Endothelial cell of umbilical vein (primary cell): ENCODE data around the gene IQSEC3. TPM values are rescaled to one million over a fixed set of nuclear protein-coding genes. Genes with fewer than 3 reads are reported as not detected.

Experiments
- BruUV-seq: library from RNA; stranded (reverse); fragments of 400-500 nt; replicated peaks from 2 replicates; lab custom pipeline; 2021; lab: Mats Ljungman, UMichigan
- CTCF ChIA-PET: fragments of 300-600, 350-600 bp; sonication (Branson Sonifier 250); formaldehyde crosslinking; loops from one replicate; lab custom pipeline; 2021; ENCODE audit warnings: antibody characterized with exemption, inconsistent platforms; lab: Charles Lee
- POLR2A ChIA-PET: fragments of 300-600, 350-600 bp; sonication (Branson Sonifier 250); formaldehyde crosslinking; loops from one replicate; lab custom pipeline; 2021; ENCODE audit warnings: antibody characterized with exemption, inconsistent platforms; lab: Charles Lee
- DNase-seq: peaks from one replicate; pipeline ENCODE4 v3.0.0-alpha.2; 2011; ENCODE audit warnings: low read depth, low spot score
- FAIRE-seq: peaks from 2 replicates; lab custom pipeline; 2011; peaks lifted over from hg19 to GRCh38; lab: Jason Lieb, UNC
- H2AFZ ChIP-seq: 2 replicates; pipeline ENCODE4 v1.6.0; 2012; ENCODE audit warnings: low read depth, low read length, control low read depth, inconsistent platforms
- H3K27ac ChIP-seq: 2 replicates; pipeline ENCODE4 v1.5.1; 2011; ENCODE audit warnings: low read depth, mild to moderate bottlenecking, control low read depth, low read length, moderate library complexity; ENCODE audit not compliant: insufficient read depth
- H3K27me3 ChIP-seq, 2 experiments: 2 replicates each; pipeline versions ENCODE4 v1.6.0 to v1.6.1; 2011; ENCODE audit warnings: low read length in 2 of 2, mixed read lengths in 1 of 2; ENCODE audit not compliant: control insufficient read depth in 2 of 2, insufficient read depth in 2 of 2
- H3K36me3 ChIP-seq, 2 experiments: 2 replicates in 1 of 2; 3 replicates in 1 of 2; pipeline ENCODE4 v1.5.1; 2011; ENCODE audit warnings: low read length in 2 of 2, mild to moderate bottlenecking in 1 of 2, moderate library complexity in 1 of 2; ENCODE audit not compliant: control insufficient read depth in 2 of 2, insufficient read depth in 2 of 2; ENCODE audit errors: extremely low read depth in 1 of 2
- H3K4me1 ChIP-seq: 3 replicates; pipeline ENCODE4 v1.5.1; 2011; ENCODE audit warnings: mild to moderate bottlenecking, low read length; ENCODE audit not compliant: control insufficient read depth, insufficient read depth; ENCODE audit errors: extremely low read depth
- H3K4me2 ChIP-seq: 2 replicates; pipeline ENCODE4 v1.6.1; 2011; ENCODE audit warnings: low read length, control low read depth, mixed read lengths; ENCODE audit not compliant: insufficient read depth
- H3K4me3 ChIP-seq, 3 experiments: fragments of 200-600 bp in 1 of 3; sonication (generic), shearing (Covaris generic) in 1 of 3; replicated peaks in 1 of 3; 2 replicates each; pipeline ENCODE4 v1.5.1; 2011 to 2016; ENCODE audit warnings: control low read depth in 3 of 3, low read length in 3 of 3, mild to moderate bottlenecking in 2 of 3, inconsistent platforms in 1 of 3, low read depth in 1 of 3, moderate library complexity in 1 of 3; ENCODE audit not compliant: insufficient read depth in 1 of 3
- H3K79me2 ChIP-seq: 2 replicates; pipeline ENCODE4 v1.6.0; 2012; ENCODE audit warnings: low read length, inconsistent platforms; ENCODE audit not compliant: control insufficient read depth, insufficient read depth
- H3K9ac ChIP-seq: replicated peaks from 2 replicates; pipeline ENCODE3; 2011; ENCODE audit warnings: low read length, control low read depth; ENCODE audit not compliant: insufficient read depth; ENCODE audit errors: extremely low read depth
- H3K9me1 ChIP-seq: replicated peaks from 3 replicates; pipeline ENCODE4 v1.6.0; 2011; ENCODE audit warnings: mild to moderate bottlenecking, low read length; ENCODE audit not compliant: control insufficient read depth, insufficient read depth; ENCODE audit errors: extremely low read depth
- H3K9me3 ChIP-seq: replicated peaks from 2 replicates; pipeline ENCODE4 v1.5.1; 2012; ENCODE audit warnings: low read length, inconsistent platforms; ENCODE audit not compliant: control insufficient read depth, insufficient read depth
- H4K20me1 ChIP-seq: replicated peaks from 2 replicates; pipeline ENCODE3; 2011; ENCODE audit warnings: mild to moderate bottlenecking, low read length; ENCODE audit not compliant: control insufficient read depth, insufficient read depth; ENCODE audit errors: extremely low read depth
- EZH2 ChIP-seq: IDR thresholded peaks from 2 replicates; pipeline ENCODE4 v1.6.1; 2012; ENCODE audit warnings: borderline replicate concordance, low read depth, mild to moderate bottlenecking, moderate library complexity, low read length, inconsistent platforms; ENCODE audit not compliant: severe bottlenecking
- FOS ChIP-seq: IDR thresholded peaks from 2 replicates; pipeline ENCODE4 v1.6.1; 2011; ENCODE audit warnings: mild to moderate bottlenecking, low read length, moderate library complexity, borderline replicate concordance; ENCODE audit not compliant: insufficient read depth
- GATA2 ChIP-seq: IDR thresholded peaks from 2 replicates; pipeline ENCODE4 v1.7.0; 2011; ENCODE audit warnings: low read depth, mild to moderate bottlenecking, moderate library complexity, mixed read lengths, low read length; ENCODE audit not compliant: insufficient read length, insufficient read depth
- JUN ChIP-seq: IDR thresholded peaks from 2 replicates; pipeline ENCODE4 v1.6.1; 2011; ENCODE audit warnings: borderline replicate concordance, low read depth; ENCODE audit not compliant: insufficient read length, insufficient read depth
- MYC ChIP-seq: IDR thresholded peaks from one replicate; pipeline ENCODE4 v1.6.1; 2011; ENCODE audit warnings: mild to moderate bottlenecking, low read depth, low read length
- POLR2A ChIP-seq: IDR thresholded peaks from 2 replicates; pipeline ENCODE4 v1.6.1; 2012; ENCODE audit warnings: low read depth, mild to moderate bottlenecking, control low read depth, low read length
- POLR2AphosphoS5 ChIP-seq: IDR thresholded peaks from 2 replicates; pipeline ENCODE4 v1.6.1; 2012; ENCODE audit warnings: low read depth, mild to moderate bottlenecking, control low read depth, low read length, moderate library complexity; ENCODE audit not compliant: insufficient read depth
- dilution Hi-C: fragments of 300-500 bp; cut with MboI; formaldehyde crosslinking; loops from one replicate; pipeline ENCODE4 v1.15.0; 2019; ENCODE audit warnings: low sequenced_read_pairs; ENCODE audit not compliant: extremely low pct_ligation_motif_present
- intact Hi-C: fragments of 100-400 bp; cut with micrococcal nuclease; formaldehyde crosslinking; loops from one replicate; pipeline ENCODE4 v1.10.0; 2022
- polyA plus RNA-seq, 4 experiments: library from polyadenylated mRNA; depleted of rRNA in 3 of 4; stranded (reverse) in 3 of 4; unstranded in 1 of 4; fragments of >200 nt; gene quantifications; 2 replicates each; pipeline versions ENCODE4 v1.2.1 to v1.2.3, GENCODE V29; 2011 to 2012; ENCODE audit warnings: missing spikeins in 1 of 4
- total RNA-seq: library from RNA; stranded (reverse); gene quantifications from 2 replicates; pipeline ENCODE4 v1.2.3, GENCODE V29; 2021
- TF ChIP-seq, protein P1 (sequence below): IDR thresholded peaks from 2 replicates; pipeline ENCODE4 v1.6.1; 2011; ENCODE audit not compliant: insufficient read depth, insufficient read length
- TF ChIP-seq, protein P2 (sequence below), 2 donors: IDR thresholded peaks; 1 replicate in 1 of 2; 2 replicates in 1 of 2; pipeline ENCODE4 v1.5.1; 2011; ENCODE audit warnings: low read length in 2 of 2, mild to moderate bottlenecking in 2 of 2, moderate library complexity in 2 of 2, control low read depth in 1 of 2, inconsistent platforms in 1 of 2, low read depth in 1 of 2; ENCODE audit not compliant: insufficient read depth in 1 of 2; ENCODE audit errors: extremely low read depth in 1 of 2

IQSEC3 gene
- total and polyA plus RNA-seq, 2 donors (not counting 3 experiments of a cell fraction or from before 2014, with no cell fraction given) = not detected

DNA sequence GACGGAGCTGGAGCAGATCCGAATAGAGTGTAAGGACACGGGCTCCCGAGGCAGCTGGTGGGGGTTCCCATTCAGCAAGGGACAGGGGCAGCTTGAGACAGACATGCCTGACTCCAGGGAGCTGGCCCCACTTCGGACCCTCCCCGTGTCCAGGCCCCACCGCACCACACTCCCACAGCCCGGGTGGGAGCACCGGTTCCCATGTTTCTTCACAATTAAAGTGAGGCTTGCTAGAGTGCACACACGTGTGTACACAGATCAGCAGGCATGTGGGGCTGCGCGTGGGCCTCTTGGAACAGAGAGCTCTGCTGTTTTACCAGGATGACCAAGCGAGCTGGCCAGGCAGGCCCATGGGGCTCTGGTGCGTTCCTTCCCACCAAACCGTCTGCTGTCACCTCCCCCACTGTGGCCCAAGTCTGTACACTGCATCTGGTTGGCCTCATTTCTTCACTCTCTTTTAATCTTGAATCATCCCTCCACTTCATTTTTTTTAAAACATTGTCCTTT is 99.3 kb downstream of the IQSEC3 start:
- no peak for FAIRE-seq
- no peaks in the 10 kb centered on the region for H3K9me3 ChIP-seq
- H3K36me3 ChIP-seq = no peaks in the 10 kb centered on the region
- BruUV-seq = no TSS peak
- dilution Hi-C loops (no loop called here), intact Hi-C loops (no loop called here)
- H3K27me3 ChIP-seq = peaks cover 0 to 4% of the 10 kb centered on the region in 2 experiments
- no peak overlapping the region for H3K4me2 ChIP-seq
- no peak for DNase-seq
- no peaks in the 10 kb centered on the region for H3K4me1 ChIP-seq
- CTCF ChIA-PET = no interaction called here
- no peak overlapping the region for H3K27ac ChIP-seq
- TF ChIP-seq, protein P1, sequence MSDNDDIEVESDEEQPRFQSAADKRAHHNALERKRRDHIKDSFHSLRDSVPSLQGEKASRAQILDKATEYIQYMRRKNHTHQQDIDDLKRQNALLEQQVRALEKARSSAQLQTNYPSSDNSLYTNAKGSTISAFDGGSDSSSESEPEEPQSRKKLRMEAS = no peak
- H3K9me1 ChIP-seq = no peaks in the 10 kb centered on the region
- H3K9ac ChIP-seq = no peak overlapping the region
- POLR2A ChIA-PET = no interaction called here
- no peaks in the 10 kb centered on the region for H3K79me2 ChIP-seq
- H3K4me3 ChIP-seq = no peak overlapping the region
- no peak overlapping the region for H2AFZ ChIP-seq
- no peaks in the 10 kb centered on the region for H4K20me1 ChIP-seq

DNA sequence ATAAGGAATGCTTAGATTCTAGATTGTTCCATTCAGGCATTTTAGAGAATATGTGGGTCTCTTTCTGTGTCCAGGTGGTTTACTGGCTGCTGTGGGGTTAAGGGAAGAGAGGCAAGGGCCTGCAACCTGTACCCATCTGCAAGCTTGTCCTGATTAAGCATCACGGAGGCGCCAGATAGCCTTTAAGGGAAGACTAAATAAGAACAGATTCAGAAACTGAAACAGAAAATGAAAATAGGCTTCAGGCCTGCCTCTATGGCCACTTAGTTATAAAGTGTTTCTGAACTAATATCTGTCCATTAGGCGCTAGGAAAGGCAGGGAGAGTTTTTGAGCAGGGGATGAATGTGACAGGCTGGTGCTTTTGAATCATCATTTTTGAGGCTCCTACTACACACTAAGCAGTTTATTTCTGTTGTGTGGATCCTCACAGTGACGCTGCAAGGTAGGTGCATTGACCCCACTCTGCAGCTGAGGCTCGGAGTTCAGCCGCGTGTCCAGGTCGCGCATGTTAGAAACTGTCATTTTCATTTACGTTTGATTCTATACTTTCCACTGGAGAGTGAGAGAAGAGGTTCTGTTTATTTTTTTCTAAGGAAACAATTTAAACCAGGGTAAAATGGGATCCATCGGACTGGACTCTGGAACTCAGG is 100.0 kb downstream of the IQSEC3 start:
- Histone ChIP-seq H3K4me3 (no peak overlapping the region), H3K36me3 (no peaks in the 10 kb centered on the region), H3K9me1 (no peaks in the 10 kb centered on the region), H3K27me3 (peaks cover 0 to 4% of the 10 kb centered on the region in 2 experiments), H3K27ac (no peak overlapping the region), H3K4me2 (no peak overlapping the region), H3K9me3 (no peaks in the 10 kb centered on the region), H3K79me2 (no peaks in the 10 kb centered on the region), H4K20me1 (no peaks in the 10 kb centered on the region), H3K9ac (no peak overlapping the region), H3K4me1 (no peaks in the 10 kb centered on the region), H2AFZ (no peak overlapping the region)
- dilution Hi-C loops (no loop called here), intact Hi-C loops (no loop called here)
- no peak for DNase-seq
- no peak for FAIRE-seq
- no TSS peak for BruUV-seq
- ChIA-PET CTCF (no interaction called here), POLR2A (no interaction called here)
- no peak for TF ChIP-seq MYC
- TF ChIP-seq, protein P2, sequence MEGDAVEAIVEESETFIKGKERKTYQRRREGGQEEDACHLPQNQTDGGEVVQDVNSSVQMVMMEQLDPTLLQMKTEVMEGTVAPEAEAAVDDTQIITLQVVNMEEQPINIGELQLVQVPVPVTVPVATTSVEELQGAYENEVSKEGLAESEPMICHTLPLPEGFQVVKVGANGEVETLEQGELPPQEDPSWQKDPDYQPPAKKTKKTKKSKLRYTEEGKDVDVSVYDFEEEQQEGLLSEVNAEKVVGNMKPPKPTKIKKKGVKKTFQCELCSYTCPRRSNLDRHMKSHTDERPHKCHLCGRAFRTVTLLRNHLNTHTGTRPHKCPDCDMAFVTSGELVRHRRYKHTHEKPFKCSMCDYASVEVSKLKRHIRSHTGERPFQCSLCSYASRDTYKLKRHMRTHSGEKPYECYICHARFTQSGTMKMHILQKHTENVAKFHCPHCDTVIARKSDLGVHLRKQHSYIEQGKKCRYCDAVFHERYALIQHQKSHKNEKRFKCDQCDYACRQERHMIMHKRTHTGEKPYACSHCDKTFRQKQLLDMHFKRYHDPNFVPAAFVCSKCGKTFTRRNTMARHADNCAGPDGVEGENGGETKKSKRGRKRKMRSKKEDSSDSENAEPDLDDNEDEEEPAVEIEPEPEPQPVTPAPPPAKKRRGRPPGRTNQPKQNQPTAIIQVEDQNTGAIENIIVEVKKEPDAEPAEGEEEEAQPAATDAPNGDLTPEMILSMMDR (IDR thresholded peaks at IDR 0.05; ENCODE audit: extremely low read depth in 1 of 2, insufficient read depth in 1 of 2, low read depth in 1 of 2, low read length in 2 of 2) = no peak
- no peak for TF ChIP-seq EZH2
- no peak for TF ChIP-seq FOS
- TF ChIP-seq, protein P1 = no peak
- TF ChIP-seq POLR2A = no peak
- no peak for TF ChIP-seq GATA2
- TF ChIP-seq POLR2AphosphoS5 = no peak
- TF ChIP-seq JUN = no peak
